HCT116 (cell line): ENCODE data around the gene SFXN3. TPM values are rescaled to one million over a fixed set of nuclear protein-coding genes. Genes with fewer than 3 reads are reported as not detected.

Experiments used
- ATAC-seq: fragments of 200-7000 bp; cut with Tn5 transposase; 2 replicates; pipeline ENCODE4 v1.9.1; 2020; ENCODE audit warnings: mild to moderate bottlenecking, moderate library complexity
- BruUV-seq: library from RNA; stranded (reverse); fragments of 400-500 nt; replicated peaks from 2 replicates; lab custom pipeline; 2021; lab: Mats Ljungman, UMichigan
- CTCF ChIA-PET: fragments of 300-600 bp; sonication (Branson Sonifier 250); formaldehyde crosslinking; loops from one replicate; lab custom pipeline; 2021; ENCODE audit warnings: antibody characterized with exemption; lab: Charles Lee
- POLR2A ChIA-PET: fragments of 300-600, 350-600 bp; sonication (Branson Sonifier 250); formaldehyde crosslinking; loops from one replicate; lab custom pipeline; 2021; ENCODE audit warnings: antibody characterized with exemption; lab: Charles Lee
- RAD21 ChIA-PET, 2 experiments: fragments of 300-600 bp; sonication (Branson Sonifier 250); formaldehyde crosslinking; loops; one replicate each; lab custom pipeline; 2023; ENCODE audit warnings: low total read pairs in 2 of 2; ENCODE audit not compliant: uncharacterized antibody in 2 of 2, unreplicated experiment in 2 of 2, low non-redundant PET in 1 of 2; lab: Charles Lee
- DNase-seq: peaks from one replicate; pipeline ENCODE4 v3.0.0-alpha.2; 2010; ENCODE audit warnings: low read depth, low spot score
- H2AFZ ChIP-seq: fragments of 200-600 bp; shearing (Covaris generic), sonication (generic); 2 replicates; pipeline ENCODE4 v1.6.1; 2017; ENCODE audit warnings: low read depth, mixed run types, mixed read lengths, antibody characterized with exemption, low read length; ENCODE audit not compliant: poor library complexity, severe bottlenecking
- H3K27ac ChIP-seq: 2 replicates; pipeline ENCODE4 v1.5.1; 2012; ENCODE audit warnings: low read depth, low read length
- H3K27me3 ChIP-seq: fragments of 200-600 bp; sonication (generic); 2 replicates; pipeline ENCODE4 v1.6.1; 2016; ENCODE audit warnings: mixed run types, low read length, mixed read lengths; ENCODE audit not compliant: insufficient read depth
- H3K36me3 ChIP-seq, 2 experiments: fragments of 200-500 bp in 1 of 2; fragments of 200-600 bp in 1 of 2; sonication (Bioruptor generic) in 1 of 2; sonication (generic) in 1 of 2; 2 replicates each; pipeline versions ENCODE4 v1.5.1 to v1.6.1; 2014 to 2016; ENCODE audit warnings: low read length in 2 of 2, inconsistent platforms in 1 of 2, mixed read lengths in 1 of 2, mixed run types in 1 of 2; ENCODE audit not compliant: insufficient read depth in 2 of 2, control insufficient read depth in 1 of 2
- H3K4me1 ChIP-seq, 2 experiments: fragments of 200-600 bp in 1 of 2; sonication (generic) in 1 of 2; 2 replicates each; pipeline versions ENCODE4 v1.5.1 to v1.6.1; 2012 to 2017; ENCODE audit warnings: low read length in 2 of 2, inconsistent platforms in 1 of 2, mild to moderate bottlenecking in 1 of 2, mixed read lengths in 1 of 2, mixed run types in 1 of 2, moderate library complexity in 1 of 2; ENCODE audit not compliant: insufficient read depth in 2 of 2, control insufficient read depth in 1 of 2
- H3K4me2 ChIP-seq: fragments of 200-600 bp; sonication (generic); 2 replicates; pipeline ENCODE4 v1.6.1; 2017; ENCODE audit warnings: mixed run types, low read length, mixed read lengths
- H3K4me3 ChIP-seq, 2 experiments: fragments of 200-600 bp in 1 of 2; sonication (generic) in 1 of 2; replicated peaks in 1 of 2; 2 replicates each; pipeline ENCODE4 v1.5.1; 2011 to 2016; ENCODE audit warnings: low read length in 2 of 2, control low read depth in 1 of 2, low read depth in 1 of 2, mild to moderate bottlenecking in 1 of 2, mixed read lengths in 1 of 2, mixed run types in 1 of 2
- H3K79me2 ChIP-seq: fragments of 200-600 bp; sonication (generic); 2 replicates; pipeline ENCODE4 v1.6.1; 2017; ENCODE audit warnings: mild to moderate bottlenecking, mixed run types, low read length, moderate library complexity, mixed read lengths; ENCODE audit not compliant: insufficient read depth
- H3K9ac ChIP-seq: fragments of 200-600 bp; sonication (generic); 2 replicates; pipeline ENCODE4 v1.6.1; 2016; ENCODE audit warnings: low read length, mixed read lengths
- H3K9me2 ChIP-seq: fragments of 200-600 bp; sonication (generic), shearing (Covaris generic); 2 replicates; pipeline ENCODE4 v1.6.1; 2017; ENCODE audit warnings: mixed run types, mild to moderate bottlenecking, moderate library complexity; ENCODE audit not compliant: insufficient read depth
- H3K9me3 ChIP-seq, 2 experiments: fragments of 200-500 bp in 1 of 2; fragments of 200-600 bp in 1 of 2; sonication (Bioruptor generic) in 1 of 2; sonication (generic) in 1 of 2; 2 replicates each; pipeline ENCODE4 v1.6.1; 2014 to 2017; ENCODE audit warnings: low read length in 2 of 2, mixed read lengths in 2 of 2, inconsistent platforms in 1 of 2, low read depth in 1 of 2, mild to moderate bottlenecking in 1 of 2, mixed run types in 1 of 2, moderate library complexity in 1 of 2; ENCODE audit not compliant: control insufficient read depth in 1 of 2, insufficient read depth in 1 of 2
- H4K20me1 ChIP-seq: fragments of 200-600 bp; sonication (generic), shearing (Covaris generic); 2 replicates; pipeline ENCODE4 v1.6.1; 2017; ENCODE audit warnings: mixed run types, mild to moderate bottlenecking, moderate library complexity; ENCODE audit not compliant: insufficient read depth
- ATF3 ChIP-seq: IDR thresholded peaks from 2 replicates; pipeline ENCODE4 v1.6.1; 2012
- CBX3 ChIP-seq: IDR thresholded peaks from 2 replicates; pipeline ENCODE4 v1.6.1; 2012; ENCODE audit warnings: low read depth
- CEBPB ChIP-seq: IDR thresholded peaks from 2 replicates; pipeline ENCODE4 v1.6.1; 2012; ENCODE audit warnings: low read depth
- EGR1 ChIP-seq: IDR thresholded peaks from 2 replicates; pipeline ENCODE4 v1.6.1; 2012; ENCODE audit warnings: low read depth
- ELF1 ChIP-seq: IDR thresholded peaks from 2 replicates; pipeline ENCODE4 v1.6.1; 2012; ENCODE audit warnings: low read depth, borderline replicate concordance
- EZH2phosphoT487 ChIP-seq: fragments of 200-600 bp; IDR thresholded peaks from 2 replicates; pipeline ENCODE4 v1.6.1; 2018; ENCODE audit warnings: antibody characterized with exemption, borderline replicate concordance
- FOSL1 ChIP-seq: IDR thresholded peaks from 2 replicates; pipeline ENCODE4 v1.6.1; 2012; ENCODE audit warnings: low read depth
- JUND ChIP-seq: IDR thresholded peaks from 2 replicates; pipeline ENCODE4 v1.6.1; 2012
- POLR2AphosphoS5 ChIP-seq: IDR thresholded peaks from 2 replicates; pipeline ENCODE4 v1.6.1; 2011; ENCODE audit warnings: mild to moderate bottlenecking, low read depth, low read length, moderate library complexity
- RAD21 ChIP-seq: IDR thresholded peaks from 2 replicates; pipeline ENCODE4 v1.6.1; 2012; ENCODE audit warnings: low read depth, mild to moderate bottlenecking
- SIN3A ChIP-seq: IDR thresholded peaks from 2 replicates; pipeline ENCODE4 v1.6.1; 2012; ENCODE audit warnings: low read depth
- SP1 ChIP-seq: IDR thresholded peaks from 2 replicates; pipeline ENCODE4 v1.6.1; 2012; ENCODE audit warnings: low read depth
- TCF7L2 ChIP-seq: IDR thresholded peaks from 2 replicates; pipeline ENCODE4 v1.7.0; 2011; ENCODE audit warnings: borderline replicate concordance, inconsistent platforms; ENCODE audit not compliant: insufficient read depth, insufficient read length; ENCODE audit errors: extremely low read depth
- YY1 ChIP-seq: IDR thresholded peaks from 2 replicates; pipeline ENCODE4 v1.6.1; 2011; ENCODE audit warnings: low read length, low read depth, moderate library complexity, mild to moderate bottlenecking; ENCODE audit not compliant: insufficient replicate concordance; ENCODE audit errors: extremely low read depth
- ZNF274 ChIP-seq: fragments of 200-500 bp; sonication (Bioruptor generic); IDR thresholded peaks from 2 replicates; pipeline ENCODE4 v1.6.1; 2014; ENCODE audit warnings: mild to moderate bottlenecking, low read depth, low read length, inconsistent platforms
- intact Hi-C: fragments of 100-400 bp; cut with micrococcal nuclease; formaldehyde crosslinking; loops from 2 replicates; pipeline ENCODE4 v1.10.0; 2022
- total RNA-seq: library from RNA; stranded (reverse); gene quantifications from one replicate; pipeline ENCODE4 v1.2.1, GENCODE V29; 2021; ENCODE audit not compliant: unreplicated experiment
- TF ChIP-seq, protein P1 (sequence below): IDR thresholded peaks from 2 replicates; pipeline ENCODE4 v1.6.1; 2012; ENCODE audit warnings: low read depth

SFXN3 gene
- total RNA-seq, 1 experiment from 2014 or later = 52.5 TPM

GRCh38 chr10:101001659-101002035 is 29.4 kb upstream of the SFXN3 start (continued):
- TF ChIP-seq, protein P1, sequence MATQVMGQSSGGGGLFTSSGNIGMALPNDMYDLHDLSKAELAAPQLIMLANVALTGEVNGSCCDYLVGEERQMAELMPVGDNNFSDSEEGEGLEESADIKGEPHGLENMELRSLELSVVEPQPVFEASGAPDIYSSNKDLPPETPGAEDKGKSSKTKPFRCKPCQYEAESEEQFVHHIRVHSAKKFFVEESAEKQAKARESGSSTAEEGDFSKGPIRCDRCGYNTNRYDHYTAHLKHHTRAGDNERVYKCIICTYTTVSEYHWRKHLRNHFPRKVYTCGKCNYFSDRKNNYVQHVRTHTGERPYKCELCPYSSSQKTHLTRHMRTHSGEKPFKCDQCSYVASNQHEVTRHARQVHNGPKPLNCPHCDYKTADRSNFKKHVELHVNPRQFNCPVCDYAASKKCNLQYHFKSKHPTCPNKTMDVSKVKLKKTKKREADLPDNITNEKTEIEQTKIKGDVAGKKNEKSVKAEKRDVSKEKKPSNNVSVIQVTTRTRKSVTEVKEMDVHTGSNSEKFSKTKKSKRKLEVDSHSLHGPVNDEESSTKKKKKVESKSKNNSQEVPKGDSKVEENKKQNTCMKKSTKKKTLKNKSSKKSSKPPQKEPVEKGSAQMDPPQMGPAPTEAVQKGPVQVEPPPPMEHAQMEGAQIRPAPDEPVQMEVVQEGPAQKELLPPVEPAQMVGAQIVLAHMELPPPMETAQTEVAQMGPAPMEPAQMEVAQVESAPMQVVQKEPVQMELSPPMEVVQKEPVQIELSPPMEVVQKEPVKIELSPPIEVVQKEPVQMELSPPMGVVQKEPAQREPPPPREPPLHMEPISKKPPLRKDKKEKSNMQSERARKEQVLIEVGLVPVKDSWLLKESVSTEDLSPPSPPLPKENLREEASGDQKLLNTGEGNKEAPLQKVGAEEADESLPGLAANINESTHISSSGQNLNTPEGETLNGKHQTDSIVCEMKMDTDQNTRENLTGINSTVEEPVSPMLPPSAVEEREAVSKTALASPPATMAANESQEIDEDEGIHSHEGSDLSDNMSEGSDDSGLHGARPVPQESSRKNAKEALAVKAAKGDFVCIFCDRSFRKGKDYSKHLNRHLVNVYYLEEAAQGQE = no peak
- TF ChIP-seq CEBPB = no peak
- no peak for TF ChIP-seq FOSL1
- no peak for TF ChIP-seq YY1
- no peak for TF ChIP-seq SIN3A
- TF ChIP-seq CBX3 = no peak
- no peak for TF ChIP-seq EGR1
- no peak for TF ChIP-seq SP1
- no peak for TF ChIP-seq ATF3
- TF ChIP-seq JUND = no peak
- no peak for TF ChIP-seq ZNF274
- no peak for TF ChIP-seq POLR2AphosphoS5
- TF ChIP-seq EZH2phosphoT487 = no peak

DNA sequence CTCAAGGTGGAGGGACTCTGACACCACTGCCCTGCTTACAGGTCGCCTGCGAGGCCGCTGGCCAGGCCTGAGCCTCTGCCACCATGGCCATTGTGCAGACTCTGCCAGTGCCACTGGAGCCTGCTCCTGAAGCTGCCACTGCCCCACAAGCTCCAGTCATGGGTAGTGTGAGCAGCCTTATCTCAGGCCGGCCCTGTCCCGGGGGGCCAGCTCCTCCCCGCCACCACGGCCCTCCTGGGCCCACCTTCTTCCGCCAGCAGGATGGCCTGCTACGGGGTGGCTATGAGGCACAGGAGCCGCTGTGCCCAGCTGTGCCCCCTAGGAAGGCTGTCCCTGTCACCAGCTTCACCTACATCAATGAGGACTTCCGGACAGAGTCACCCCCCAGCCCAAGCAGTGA is 28.6 kb upstream of the SFXN3 start:
- Histone ChIP-seq H2AFZ (no peak overlapping the region), H3K4me3 (no peak overlapping the region)
- ATAC-seq = no peak
- TF ChIP-seq, protein P1 = no peak
- no peak for TF ChIP-seq POLR2AphosphoS5
- TF ChIP-seq ELF1 = no peak
- TF ChIP-seq RAD21 = no peak
- TF ChIP-seq TCF7L2 = no peak
- TF ChIP-seq, all 23 proteins: peak for 0
- ChIA-PET RAD21 (no interaction called here), POLR2A (no interaction called here), CTCF (interaction anchor here (1.3 to 8.3 kb wide), 3 partner anchors 7 to 28 kb away, joined by 3 to 118 read pairs (median 3); partner anchors contain the start of genes PDZD7 and SFXN3)
- intact Hi-C loops = no loop called here
- Histone ChIP-seq H4K20me1 (no peaks in the 10 kb centered on the region), H3K4me1 (peaks cover 14 to 30% of the 10 kb centered on the region in 2 experiments; a peak in 3 of 4 replicates), H3K79me2 (peaks cover 48% of the 10 kb centered on the region), H3K9me3 (no peaks in the 10 kb centered on the region), H3K9ac (0 out of 2 replicates have a peak overlapping the region, but pooled peaks have one; percentile 13), H3K9me2 (no peaks in the 10 kb centered on the region), H3K36me3 (peaks cover 12 to 15% of the 10 kb centered on the region in 2 experiments; a peak in 3 of 4 replicates), H3K27ac (peak overlapping the region; percentile 14; the same call in 1 of the 2 replicates), H3K27me3 (no peaks in the 10 kb centered on the region), H3K4me2 (no peak overlapping the region)
- no TSS peak for BruUV-seq
- DNase-seq = no peak
